ENCODE data around the gene FRMD8.

The FRMD8 gene

DNA sequence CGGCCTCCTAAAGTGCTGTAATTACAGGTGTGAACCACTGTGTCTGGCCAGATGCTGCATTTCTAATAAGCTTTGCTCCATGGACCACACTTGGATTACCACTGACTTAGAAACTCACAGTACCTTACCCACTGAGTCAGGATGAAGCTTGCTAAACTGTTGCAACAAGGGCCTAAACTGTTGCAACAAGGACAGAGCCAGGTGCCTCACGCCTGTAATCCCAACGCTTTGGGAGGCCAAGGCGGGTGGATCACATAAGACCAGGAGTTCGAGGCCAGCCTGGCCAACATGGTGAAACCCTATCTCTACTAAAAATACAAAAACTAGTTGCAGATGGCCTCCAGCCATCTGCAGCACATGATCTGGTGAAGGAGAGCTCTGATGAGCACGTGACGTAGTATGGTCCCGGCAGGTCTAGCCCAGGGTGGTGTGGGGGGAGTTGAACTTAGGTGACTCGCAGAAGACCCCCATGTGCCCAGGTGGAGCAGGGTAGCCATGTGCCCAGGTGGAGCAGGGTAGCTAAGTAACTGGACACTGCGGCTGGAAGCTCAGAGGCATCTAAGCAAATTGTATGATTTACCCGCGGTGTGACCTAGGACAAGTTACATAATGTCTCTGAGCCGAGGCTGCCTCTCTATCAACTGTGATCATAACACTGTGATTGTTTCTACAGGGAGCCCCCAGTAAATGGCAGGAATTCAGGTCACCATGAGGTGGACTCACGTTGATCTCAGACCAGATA is 12.4 kb upstream of the FRMD8 start:
- TF ChIP-seq, protein P1, sequence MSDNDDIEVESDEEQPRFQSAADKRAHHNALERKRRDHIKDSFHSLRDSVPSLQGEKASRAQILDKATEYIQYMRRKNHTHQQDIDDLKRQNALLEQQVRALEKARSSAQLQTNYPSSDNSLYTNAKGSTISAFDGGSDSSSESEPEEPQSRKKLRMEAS (IDR thresholded peaks at IDR 0.05) = no peak
- TF ChIP-seq ZBTB7A (IDR thresholded peaks at IDR 0.05; ENCODE audit: low read depth) (no peak), EGR1 (IDR thresholded peaks at IDR 0.05) (no peak), RAD21 (IDR thresholded peaks at IDR 0.05; ENCODE audit: low read depth) (no peak), TCF12 (IDR thresholded peaks at IDR 0.05; ENCODE audit: low read depth) (no peak), FOXM1 (IDR thresholded peaks at IDR 0.05; ENCODE audit: borderline replicate concordance, low read depth) (no peak), NFIC (IDR thresholded peaks at IDR 0.05) (no peak), CEBPB (IDR thresholded peaks at IDR 0.05) (no peak)
- TF ChIP-seq, protein P2, sequence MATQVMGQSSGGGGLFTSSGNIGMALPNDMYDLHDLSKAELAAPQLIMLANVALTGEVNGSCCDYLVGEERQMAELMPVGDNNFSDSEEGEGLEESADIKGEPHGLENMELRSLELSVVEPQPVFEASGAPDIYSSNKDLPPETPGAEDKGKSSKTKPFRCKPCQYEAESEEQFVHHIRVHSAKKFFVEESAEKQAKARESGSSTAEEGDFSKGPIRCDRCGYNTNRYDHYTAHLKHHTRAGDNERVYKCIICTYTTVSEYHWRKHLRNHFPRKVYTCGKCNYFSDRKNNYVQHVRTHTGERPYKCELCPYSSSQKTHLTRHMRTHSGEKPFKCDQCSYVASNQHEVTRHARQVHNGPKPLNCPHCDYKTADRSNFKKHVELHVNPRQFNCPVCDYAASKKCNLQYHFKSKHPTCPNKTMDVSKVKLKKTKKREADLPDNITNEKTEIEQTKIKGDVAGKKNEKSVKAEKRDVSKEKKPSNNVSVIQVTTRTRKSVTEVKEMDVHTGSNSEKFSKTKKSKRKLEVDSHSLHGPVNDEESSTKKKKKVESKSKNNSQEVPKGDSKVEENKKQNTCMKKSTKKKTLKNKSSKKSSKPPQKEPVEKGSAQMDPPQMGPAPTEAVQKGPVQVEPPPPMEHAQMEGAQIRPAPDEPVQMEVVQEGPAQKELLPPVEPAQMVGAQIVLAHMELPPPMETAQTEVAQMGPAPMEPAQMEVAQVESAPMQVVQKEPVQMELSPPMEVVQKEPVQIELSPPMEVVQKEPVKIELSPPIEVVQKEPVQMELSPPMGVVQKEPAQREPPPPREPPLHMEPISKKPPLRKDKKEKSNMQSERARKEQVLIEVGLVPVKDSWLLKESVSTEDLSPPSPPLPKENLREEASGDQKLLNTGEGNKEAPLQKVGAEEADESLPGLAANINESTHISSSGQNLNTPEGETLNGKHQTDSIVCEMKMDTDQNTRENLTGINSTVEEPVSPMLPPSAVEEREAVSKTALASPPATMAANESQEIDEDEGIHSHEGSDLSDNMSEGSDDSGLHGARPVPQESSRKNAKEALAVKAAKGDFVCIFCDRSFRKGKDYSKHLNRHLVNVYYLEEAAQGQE (IDR thresholded peaks at IDR 0.05; ENCODE audit: low read depth) = no peak
- TF ChIP-seq, protein P3, sequence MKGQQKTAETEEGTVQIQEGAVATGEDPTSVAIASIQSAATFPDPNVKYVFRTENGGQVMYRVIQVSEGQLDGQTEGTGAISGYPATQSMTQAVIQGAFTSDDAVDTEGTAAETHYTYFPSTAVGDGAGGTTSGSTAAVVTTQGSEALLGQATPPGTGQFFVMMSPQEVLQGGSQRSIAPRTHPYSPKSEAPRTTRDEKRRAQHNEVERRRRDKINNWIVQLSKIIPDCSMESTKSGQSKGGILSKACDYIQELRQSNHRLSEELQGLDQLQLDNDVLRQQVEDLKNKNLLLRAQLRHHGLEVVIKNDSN (IDR thresholded peaks at IDR 0.05) = no peak

DNA sequence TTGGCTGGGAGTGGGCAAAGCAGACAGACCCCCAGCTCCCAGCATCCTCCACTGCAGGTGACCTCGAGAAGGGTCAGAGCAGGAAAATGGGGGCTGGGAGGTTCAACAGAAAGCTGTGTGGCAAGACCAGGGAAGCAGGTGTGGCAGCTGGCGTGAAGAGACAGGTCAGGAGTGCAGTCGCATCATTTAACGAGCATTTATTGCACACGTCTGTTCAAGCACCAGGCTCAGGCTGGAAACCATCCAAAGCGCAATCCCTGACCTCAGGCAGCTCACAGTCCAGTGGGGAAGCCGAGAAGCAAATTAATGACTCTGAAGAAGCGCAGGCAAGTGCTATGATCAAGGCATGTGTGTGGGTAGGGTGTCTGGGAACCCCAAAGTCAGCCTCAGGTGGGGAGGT is 11.4 kb upstream of the FRMD8 start:
- TF ChIP-seq, protein P1 (IDR thresholded peaks at IDR 0.05) = no peak
- no peak for TF ChIP-seq YY1 (IDR thresholded peaks at IDR 0.05; ENCODE audit: low read depth)
- no peak for TF ChIP-seq EP300 (IDR thresholded peaks at IDR 0.05; ENCODE audit: borderline replicate concordance)
- no peak for TF ChIP-seq TAF1 (IDR thresholded peaks at IDR 0.05; ENCODE audit: low read depth)
- no peak for TF ChIP-seq FOXM1 (IDR thresholded peaks at IDR 0.05; ENCODE audit: borderline replicate concordance, low read depth)
- TF ChIP-seq NFIC (IDR thresholded peaks at IDR 0.05) = no peak
- TF ChIP-seq TCF12 (IDR thresholded peaks at IDR 0.05; ENCODE audit: low read depth) = no peak
- TF ChIP-seq CREB1 (IDR thresholded peaks at IDR 0.05; ENCODE audit: low read depth) = no peak
- no peak for TF ChIP-seq ZBTB7A (IDR thresholded peaks at IDR 0.05; ENCODE audit: low read depth)
- TF ChIP-seq CEBPB (IDR thresholded peaks at IDR 0.05) = no peak
- TF ChIP-seq TEAD4 (IDR thresholded peaks at IDR 0.05) = no peak
- TF ChIP-seq, protein P2 (IDR thresholded peaks at IDR 0.05; ENCODE audit: low read depth) = no peak
- TF ChIP-seq, protein P3 (IDR thresholded peaks at IDR 0.05) = no peak
- TF ChIP-seq RAD21 (IDR thresholded peaks at IDR 0.05; ENCODE audit: low read depth) = no peak
- no peak for TF ChIP-seq EGR1 (IDR thresholded peaks at IDR 0.05)

DNA sequence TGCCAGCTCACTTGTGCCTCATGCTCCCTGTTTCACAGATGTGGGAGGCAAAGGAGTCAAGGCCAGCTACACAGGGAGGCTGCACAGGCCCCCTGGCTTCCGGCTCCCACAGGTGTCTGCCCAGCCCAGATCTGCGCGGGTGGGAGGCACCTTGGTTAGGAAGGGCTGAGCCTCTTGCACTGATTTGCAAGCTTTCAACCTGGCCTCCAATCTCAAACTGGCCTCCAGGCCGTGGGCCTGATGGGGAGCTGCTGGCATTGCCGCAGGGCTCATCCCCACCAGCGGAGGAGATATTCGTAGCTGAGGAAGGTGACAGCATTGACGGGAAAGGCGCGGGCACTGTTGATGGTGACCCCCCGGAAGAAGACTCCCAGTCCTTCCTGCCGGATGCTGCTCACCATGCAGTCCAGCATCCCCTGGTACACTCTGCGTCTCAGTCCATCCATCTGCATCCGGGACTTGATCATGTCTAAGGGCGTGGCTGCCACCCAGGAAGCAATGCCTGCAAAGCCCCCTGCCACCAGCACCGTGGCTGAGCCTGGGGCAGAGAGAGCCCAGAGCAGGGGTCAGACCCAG is 10.2 kb upstream of the FRMD8 start:
- no peak for TF ChIP-seq ZBTB7A (IDR thresholded peaks at IDR 0.05; ENCODE audit: low read depth)
- TF ChIP-seq, protein P3 (IDR thresholded peaks at IDR 0.05) = no peak
- no peak for TF ChIP-seq CREB1 (IDR thresholded peaks at IDR 0.05; ENCODE audit: low read depth)
- TF ChIP-seq TEAD4 (IDR thresholded peaks at IDR 0.05) = no peak
- TF ChIP-seq TAF1 (IDR thresholded peaks at IDR 0.05; ENCODE audit: low read depth) = no peak
- TF ChIP-seq CEBPB (IDR thresholded peaks at IDR 0.05) = no peak
- TF ChIP-seq EP300 (IDR thresholded peaks at IDR 0.05; ENCODE audit: borderline replicate concordance) = no peak

DNA sequence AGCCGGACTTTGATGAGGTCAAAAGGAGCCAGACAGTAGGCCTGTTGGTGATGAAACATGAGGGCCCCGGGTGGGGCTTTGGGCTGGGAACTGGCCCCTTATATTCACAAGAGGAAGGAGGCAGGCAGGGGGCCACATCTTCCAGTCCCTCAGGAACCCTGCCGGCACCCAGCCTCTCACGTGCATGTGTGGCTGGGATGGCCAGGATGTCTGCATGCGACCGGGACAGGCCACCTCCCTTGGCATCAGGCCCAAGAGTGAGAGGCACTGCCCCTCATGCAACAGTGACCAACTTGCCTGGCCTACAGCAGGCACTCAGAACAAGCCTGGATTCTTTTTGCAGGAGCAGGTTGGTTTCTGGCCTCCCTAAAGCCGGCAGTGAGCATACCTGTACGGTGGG is 9.4 kb upstream of the FRMD8 start:
- TF ChIP-seq TEAD4 (IDR thresholded peaks at IDR 0.05) (no peak), TAF1 (IDR thresholded peaks at IDR 0.05; ENCODE audit: low read depth) (no peak), CREB1 (IDR thresholded peaks at IDR 0.05; ENCODE audit: low read depth) (no peak), NFIC (IDR thresholded peaks at IDR 0.05) (no peak), FOXM1 (IDR thresholded peaks at IDR 0.05; ENCODE audit: borderline replicate concordance, low read depth) (no peak), EGR1 (IDR thresholded peaks at IDR 0.05) (no peak), RAD21 (IDR thresholded peaks at IDR 0.05; ENCODE audit: low read depth) (no peak), TCF12 (IDR thresholded peaks at IDR 0.05; ENCODE audit: low read depth) (no peak), CEBPB (IDR thresholded peaks at IDR 0.05) (no peak), ZBTB7A (IDR thresholded peaks at IDR 0.05; ENCODE audit: low read depth) (no peak), YY1 (IDR thresholded peaks at IDR 0.05; ENCODE audit: low read depth) (no peak), EP300 (IDR thresholded peaks at IDR 0.05; ENCODE audit: borderline replicate concordance) (no peak)
- TF ChIP-seq, protein P3 (IDR thresholded peaks at IDR 0.05) = no peak
- TF ChIP-seq, protein P2 (IDR thresholded peaks at IDR 0.05; ENCODE audit: low read depth) = no peak
- TF ChIP-seq, protein P1 (IDR thresholded peaks at IDR 0.05) = no peak
